Fibroblast of mammary gland (primary cell): ENCODE measurements around the gene KRT76.

Experiments used
- DNase-seq: peaks from one replicate; pipeline ENCODE4 v3.0.0-alpha.2; 2010; ENCODE audit warnings: low read depth
- H3K4me3 ChIP-seq: 2 replicates; pipeline ENCODE4 v1.5.1; 2011; ENCODE audit warnings: low read depth, mild to moderate bottlenecking, low read length, moderate library complexity; ENCODE audit not compliant: control insufficient read depth
- CTCF ChIP-seq: conservative IDR thresholded peaks from 2 replicates; pipeline ENCODE4 v1.5.1; 2011; ENCODE audit warnings: low read depth, low read length, inconsistent platforms; ENCODE audit not compliant: control insufficient read depth, insufficient read depth

Gene KRT76

GRCh38 chr12:52776913-52777395 is at the start of gene KRT76:
Gene KRT76 (minus strand): TSS chr12:52777345. CDS start chr12:52777291, 54 bp downstream.
- H3K4me3 ChIP-seq: no peak within 1 kb of the TSS
- no peak for DNase-seq
- TF ChIP-seq CTCF: no peak

DNA sequence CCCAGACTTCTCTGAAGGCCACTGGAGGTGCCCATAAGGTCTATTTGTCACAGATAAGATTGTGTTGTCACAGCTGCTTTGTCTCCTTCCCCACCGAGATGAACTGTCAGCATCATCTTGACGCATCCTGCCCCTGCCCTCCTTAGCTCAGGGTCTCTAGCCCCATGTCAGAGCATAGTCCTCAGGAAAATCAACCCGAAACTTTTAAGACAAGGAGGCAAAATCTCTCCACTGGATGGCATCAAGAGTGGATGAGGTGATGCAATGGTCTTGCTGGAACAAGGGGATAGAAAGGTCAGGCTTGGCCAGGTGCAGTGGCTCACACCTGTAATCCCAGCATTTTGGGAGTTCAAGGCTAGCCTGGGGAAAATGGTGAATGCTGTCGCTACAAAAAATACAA is 48.8 kb upstream of the KRT76 start:
- no peak for TF ChIP-seq CTCF
- no peak for DNase-seq
- no peak overlapping the region for H3K4me3 ChIP-seq

GRCh38 chr12:52824741-52825410 is 47.7 kb upstream of the KRT76 start:
- no peak overlapping the region for H3K4me3 ChIP-seq
- no peak for DNase-seq
- TF ChIP-seq CTCF: no peak

DNA sequence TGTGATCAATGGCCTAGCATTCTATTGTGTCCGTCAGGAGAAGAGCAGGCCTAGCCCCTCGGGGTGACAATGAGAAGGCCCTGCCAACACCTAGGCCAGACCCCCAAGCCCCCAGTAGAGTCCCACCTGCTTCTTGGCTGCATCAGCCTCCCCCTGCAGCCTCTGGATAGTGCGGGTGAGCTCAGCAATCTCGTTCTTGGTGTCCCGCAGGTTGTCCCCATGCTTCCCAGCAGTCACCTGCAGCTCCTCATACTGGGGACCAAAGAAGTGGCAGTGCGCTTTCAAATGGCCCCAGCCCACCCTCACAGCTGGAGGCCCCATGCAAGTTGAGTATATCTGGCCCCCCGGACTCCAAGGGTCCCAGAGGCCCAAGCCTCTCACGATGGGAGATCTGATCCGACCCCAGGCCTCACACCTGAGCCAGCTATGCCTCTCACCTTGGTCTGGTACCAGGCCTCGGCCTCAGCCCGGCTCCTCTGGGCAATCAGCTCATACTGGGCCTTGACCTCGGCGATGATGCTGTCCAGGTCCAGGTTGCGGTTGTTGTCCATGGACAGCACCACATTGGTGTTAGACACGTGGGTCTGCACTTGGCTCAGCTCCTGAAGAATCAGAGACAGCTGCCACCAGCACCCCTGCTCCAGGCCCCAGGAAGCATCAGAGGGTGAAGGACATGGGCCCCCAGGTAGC is 46.8 kb upstream of the KRT76 start:
- H3K4me3 ChIP-seq: no peak overlapping the region
- no peak for DNase-seq
- TF ChIP-seq CTCF: no peak

GRCh38 chr12:52822771-52823510 is 45.8 kb upstream of the KRT76 start:
- H3K4me3 ChIP-seq: no peak overlapping the region
- no peak for TF ChIP-seq CTCF

DNA sequence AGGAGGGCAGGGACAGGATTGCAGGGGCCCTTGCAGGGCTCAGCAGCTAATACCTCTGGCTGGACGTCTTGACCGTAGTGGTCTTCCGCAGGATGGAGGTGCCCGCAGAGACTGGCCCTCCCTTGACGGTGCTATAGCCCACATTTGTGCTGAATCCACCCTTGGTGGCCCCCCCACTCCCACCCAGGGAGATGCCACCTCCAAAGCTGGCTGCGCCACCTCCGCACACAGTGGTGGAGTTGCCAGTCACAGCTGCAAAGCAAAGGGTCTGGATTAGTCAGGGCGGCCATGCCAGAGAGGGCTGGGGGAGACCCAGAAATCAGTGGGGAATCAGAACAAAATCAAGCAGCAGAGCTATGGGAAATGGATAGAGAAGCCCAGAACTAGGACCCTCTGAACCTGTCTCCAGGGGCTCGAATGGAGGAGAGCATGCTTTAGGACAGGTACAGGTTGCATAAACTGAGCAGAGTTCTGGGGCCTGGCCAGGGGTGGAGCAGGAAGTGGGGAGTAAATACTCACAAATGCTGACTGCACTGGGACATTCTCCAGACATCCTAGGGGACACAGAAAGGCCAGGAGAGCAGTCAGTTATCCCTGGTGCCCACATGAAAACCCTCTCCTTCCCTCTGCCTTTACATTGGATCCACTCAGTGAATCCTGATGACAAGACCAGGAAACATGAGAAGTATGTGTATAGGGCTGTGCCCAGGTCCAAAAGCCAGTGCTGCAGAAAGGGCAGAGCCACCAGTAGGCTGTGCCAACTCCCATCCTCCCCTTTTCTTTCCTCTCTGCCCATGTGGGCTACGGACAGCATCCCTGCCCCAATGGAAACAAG is 44.9 kb upstream of the KRT76 start:
- no peak for DNase-seq
- no peak for TF ChIP-seq CTCF
- H3K4me3 ChIP-seq: no peak overlapping the region

More at GRCh38 chr12:52822771-52823510, 45.8 kb upstream of the KRT76 start:
- DNase-seq: no peak
